ENCODE results near the gene KCNS3.

- no peak for TF ChIP-seq CTCF (IDR thresholded peaks at IDR 0.05; ENCODE audit: low read depth, low read length, poor library complexity, severe bottlenecking)
- no peak for TF ChIP-seq EZH2phosphoT487 (IDR thresholded peaks at IDR 0.05; ENCODE audit: borderline replicate concordance, low read length)
Observed at GRCh38 chr2:17857021-17857420, 21.4 kb upstream of the KCNS3 start.

All from DOHH2 (cell line).